Caco-2 (cell line): ENCODE data around the gene GTPBP3. TPM values are rescaled to one million over a fixed set of nuclear protein-coding genes. Genes with fewer than 3 reads are reported as not detected.

ENCODE experiments used
- BruUV-seq: library from RNA; stranded (reverse); fragments of 400-500 nt; replicated peaks from 2 replicates; lab custom pipeline; 2021; lab: Mats Ljungman, UMichigan
- CTCF ChIA-PET: fragments of 300-600 bp; sonication (Branson Sonifier 250); formaldehyde crosslinking; loops from one replicate; lab custom pipeline; 2022; ENCODE audit warnings: antibody characterized with exemption; lab: Charles Lee
- POLR2A ChIA-PET: fragments of 300-600 bp; sonication (Branson Sonifier 250); formaldehyde crosslinking; loops from one replicate; lab custom pipeline; 2022; ENCODE audit warnings: antibody characterized with exemption; lab: Charles Lee
- DNase-seq, 2 experiments: peaks; one replicate each; pipeline versions ENCODE4 v3.0.0 to v3.0.0-alpha.2; 2020 to 2022
- H3K27me3 ChIP-seq: replicated peaks from 2 replicates; pipeline ENCODE4 v1.6.0; 2011; ENCODE audit warnings: low read length; ENCODE audit not compliant: control insufficient read depth, insufficient read depth
- H3K36me3 ChIP-seq: 2 replicates; pipeline ENCODE4 v1.5.1; 2011; ENCODE audit warnings: low read length; ENCODE audit not compliant: control insufficient read depth, insufficient read depth
- H3K4me1 ChIP-seq: fragments of 250-450 bp; sonication (Bioruptor Pico); 2 replicates; pipeline ENCODE4 v1.5.1; 2020; ENCODE audit warnings: mild to moderate bottlenecking
- H3K4me3 ChIP-seq: 2 replicates; pipeline ENCODE4 v1.5.1; 2011; ENCODE audit warnings: low read depth, mild to moderate bottlenecking, control low read depth, low read length
- H3K9me3 ChIP-seq: fragments of 250-450 bp; sonication (Bioruptor Pico); 2 replicates; pipeline ENCODE4 v1.5.1; 2020; ENCODE audit warnings: mild to moderate bottlenecking, moderate library complexity
- H3K27ac Mint-ChIP-seq: one replicate; pipeline ENCODE4 v1.8.0; 2022; ENCODE audit warnings: mixed read lengths; ENCODE audit not compliant: unreplicated experiment
- H3K27me3 Mint-ChIP-seq: one replicate; pipeline ENCODE4 v1.8.0; 2022; ENCODE audit warnings: mixed read lengths; ENCODE audit not compliant: insufficient read depth, unreplicated experiment
- H3K36me3 Mint-ChIP-seq: one replicate; pipeline ENCODE4 v1.8.0; 2022; ENCODE audit warnings: mild to moderate bottlenecking, mixed read lengths; ENCODE audit not compliant: insufficient read depth, unreplicated experiment
- H3K4me1 Mint-ChIP-seq: one replicate; pipeline ENCODE4 v1.8.0; 2022; ENCODE audit warnings: low read depth, mixed read lengths; ENCODE audit not compliant: unreplicated experiment
- H3K4me3 Mint-ChIP-seq: one replicate; pipeline ENCODE4 v1.8.0; 2022; ENCODE audit warnings: mild to moderate bottlenecking, moderate library complexity, mixed read lengths; ENCODE audit not compliant: unreplicated experiment
- H3K9me3 Mint-ChIP-seq: one replicate; pipeline ENCODE4 v1.8.0; 2022; ENCODE audit warnings: mixed read lengths; ENCODE audit not compliant: unreplicated experiment
- CTCF ChIP-seq, 2 experiments: fragments of 200-600 bp in 1 of 2; IDR thresholded peaks; 1 replicate in 1 of 2; 2 replicates in 1 of 2; pipeline versions ENCODE4 v1.5.1 to v1.8.0; 2011 to 2022; ENCODE audit warnings: antibody characterized with exemption in 1 of 2, control low read depth in 1 of 2, inconsistent platforms in 1 of 2, low read depth in 1 of 2, low read length in 1 of 2, mild to moderate bottlenecking in 1 of 2, moderate library complexity in 1 of 2; ENCODE audit not compliant: insufficient read depth in 1 of 2, severe bottlenecking in 1 of 2, unreplicated experiment in 1 of 2
- intact Hi-C: fragments of 100-400 bp; cut with micrococcal nuclease; formaldehyde crosslinking; loops from one replicate; pipeline ENCODE4 v1.10.0; 2022; ENCODE audit not compliant: unreplicated experiment
- total RNA-seq: library from RNA; stranded (reverse); gene quantifications from 2 replicates; pipeline ENCODE4 v1.2.3, GENCODE V29; 2022

Gene GTPBP3
- total RNA-seq, 1 experiment from 2014 or later, result 50.7 TPM

GRCh38 chr19:17352608-17353280, 15.4 kb downstream of the GTPBP3 start:
- no peak for DNase-seq
- Mint-ChIP-seq H3K9me3 (no peaks in the 10 kb centered on the region), H3K36me3 (no peaks in the 10 kb centered on the region), H3K27ac (no peak overlapping the region), H3K4me1 (no peaks in the 10 kb centered on the region), H3K4me3 (no peak overlapping the region), H3K27me3 (peaks cover 4% of the 10 kb centered on the region)
- Histone ChIP-seq H3K4me1 (no peaks in the 10 kb centered on the region), H3K4me3 (no peak overlapping the region), H3K27me3 (no peaks in the 10 kb centered on the region), H3K9me3 (no peaks in the 10 kb centered on the region), H3K36me3 (no peaks in the 10 kb centered on the region)
- ChIA-PET CTCF (no interaction called here), POLR2A (no interaction called here)
- intact Hi-C loops, result no loop called here
- no peak for TF ChIP-seq CTCF (IDR thresholded peaks at IDR 0.05; ENCODE audit: insufficient read depth in 1 of 2, low read depth in 1 of 2, low read length in 1 of 2, severe bottlenecking in 1 of 2, unreplicated experiment in 1 of 2)
- no TSS peak for BruUV-seq

GRCh38 chr19:17353386-17353785, 16.0 kb downstream of the GTPBP3 start:
- CTCF ChIA-PET, result no interaction called here
- no peaks in the 10 kb centered on the region for H3K27me3 ChIP-seq
- H3K9me3 Mint-ChIP-seq, result no peaks in the 10 kb centered on the region

GRCh38 chr19:17357078-17357666, 19.8 kb downstream of the GTPBP3 start:
- Mint-ChIP-seq H3K4me3 (no peak overlapping the region), H3K27me3 (peaks cover under 1% of the 10 kb centered on the region), H3K4me1 (no peaks in the 10 kb centered on the region), H3K36me3 (peaks cover 5% of the 10 kb centered on the region), H3K9me3 (no peaks in the 10 kb centered on the region), H3K27ac (no peak overlapping the region)
- ChIA-PET POLR2A (no interaction called here), CTCF (no interaction called here)
- H3K9me3 ChIP-seq, result no peaks in the 10 kb centered on the region
- no peaks in the 10 kb centered on the region for H3K27me3 ChIP-seq
- TF ChIP-seq CTCF (IDR thresholded peaks at IDR 0.05; ENCODE audit: insufficient read depth in 1 of 2, low read depth in 1 of 2, low read length in 1 of 2, severe bottlenecking in 1 of 2, unreplicated experiment in 1 of 2), result no peak
- no peak overlapping the region for H3K4me3 ChIP-seq
- H3K36me3 ChIP-seq, result no peaks in the 10 kb centered on the region
- BruUV-seq, result no TSS peak
- no peaks in the 10 kb centered on the region for H3K4me1 ChIP-seq
- intact Hi-C loops, result no loop called here
- no peak for DNase-seq

More at GRCh38 chr19:17353386-17353785, 16.0 kb downstream of the GTPBP3 start:
- POLR2A ChIA-PET, result no interaction called here
- TF ChIP-seq CTCF (IDR thresholded peaks at IDR 0.05; ENCODE audit: insufficient read depth in 1 of 2, low read depth in 1 of 2, low read length in 1 of 2, severe bottlenecking in 1 of 2, unreplicated experiment in 1 of 2), result no peak
- Mint-ChIP-seq H3K4me1 (no peaks in the 10 kb centered on the region), H3K4me3 (no peak overlapping the region), H3K36me3 (no peaks in the 10 kb centered on the region), H3K27me3 (peaks cover 2% of the 10 kb centered on the region), H3K27ac (no peak overlapping the region)
- no TSS peak for BruUV-seq
- Histone ChIP-seq H3K36me3 (no peaks in the 10 kb centered on the region), H3K4me1 (no peaks in the 10 kb centered on the region), H3K4me3 (no peak overlapping the region), H3K9me3 (no peaks in the 10 kb centered on the region)
- no peak for DNase-seq
- intact Hi-C loops, result no loop called here
